ENCODE results near the gene DENND1A. TPM values are rescaled to one million over a fixed set of nuclear protein-coding genes. Genes with fewer than 3 reads are reported as not detected.

DENND1A gene
- total and polyA plus RNA-seq, 4 donors = 7.9 to 22.0 (median 13.9) TPM

- Histone ChIP-seq H3K9me3 (ENCODE audit: control insufficient read depth in 4 of 4, low read length in 3 of 4) (no peaks in the 10 kb centered on the region), H3K27me3 (ENCODE audit: control insufficient read depth in 4 of 4, insufficient read depth in 4 of 4, low read length in 3 of 4) (peaks cover 0 to 4% (median 1%) of the 10 kb centered on the region in 4 donors), H3K36me3 (ENCODE audit: control insufficient read depth in 4 of 4, insufficient read depth in 3 of 4, low read depth in 1 of 4, low read length in 3 of 4) (no peaks in the 10 kb centered on the region), H3K4me1 (ENCODE audit: control insufficient read depth in 4 of 4, insufficient read depth in 4 of 4, low read length in 3 of 4) (peaks cover 2 to 14% (median 5%) of the 10 kb centered on the region in 4 donors), H3K9ac (ENCODE audit: low read depth in 1 of 2, low read length in 2 of 2) (no peak overlapping the region), H3K27ac (ENCODE audit: low read depth in 1 of 2, low read length in 2 of 2) (no peak overlapping the region), H3K4me3 (ENCODE audit: low read depth in 1 of 3, low read length in 3 of 3) (no peak overlapping the region)
- TF ChIP-seq EGR1 (IDR thresholded peaks at IDR 0.05; ENCODE audit: low read depth in 2 of 2) = no peak
- TF ChIP-seq FOXA2 (IDR thresholded peaks at IDR 0.05) = no peak
- TF ChIP-seq RXRA (IDR thresholded peaks at IDR 0.05) = no peak
- no peak for TF ChIP-seq HNF4G (IDR thresholded peaks at IDR 0.05)
- TF ChIP-seq FOXA1 (IDR thresholded peaks at IDR 0.05) = no peak
- no peak for TF ChIP-seq ZBTB33 (IDR thresholded peaks at IDR 0.05)
- TF ChIP-seq REST (IDR thresholded peaks at IDR 0.05) = no peak
- TF ChIP-seq CTCF (IDR thresholded peaks at IDR 0.05; ENCODE audit: low read depth, low read length, missing input control) = no peak
- TF ChIP-seq HNF4A (conservative IDR thresholded peaks at IDR 0.05) = no peak
- no peak for TF ChIP-seq MAX (IDR thresholded peaks at IDR 0.05)
- TF ChIP-seq GABPA (IDR thresholded peaks at IDR 0.05 in 1 of 2, conservative IDR thresholded peaks at IDR 0.05 in 1 of 2) = no peak
- no peak for TF ChIP-seq NR2F2 (IDR thresholded peaks at IDR 0.05)
- no peak for TF ChIP-seq JUND (IDR thresholded peaks at IDR 0.05)
- no peak for TF ChIP-seq YY1 (IDR thresholded peaks at IDR 0.05)
- TF ChIP-seq RAD21 (IDR thresholded peaks at IDR 0.05) = no peak
- no peak for TF ChIP-seq ATF3 (IDR thresholded peaks at IDR 0.05)
- no peak for DNase-seq (ENCODE audit: low spot score)
- WGBS = 87% methylated on average over 29 of the region's 29 CpGs
Observed at GRCh38 chr9:123370526-123371227, 559.2 kb downstream of the DENND1A start.
